Measurements from ENCODE around the gene POLR2M.

The POLR2M gene

GRCh38 chr15:57698243-57698642 lies 8.3 kb upstream of the POLR2M start:
- no peak for TF ChIP-seq CTCF (conservative IDR thresholded peaks at IDR 0.05; ENCODE audit: control insufficient read depth, insufficient read depth, low read depth, low read length)
- H3K4me3 ChIP-seq (ENCODE audit: control insufficient read depth, low read depth, low read length), result no peak overlapping the region
- no peak for DNase-seq (ENCODE audit: low read depth)

- DNase-seq (ENCODE audit: low read depth), result no peak
- H3K4me3 ChIP-seq (ENCODE audit: control insufficient read depth, low read depth, low read length), result no peak overlapping the region
- no peak for TF ChIP-seq CTCF (conservative IDR thresholded peaks at IDR 0.05; ENCODE audit: control insufficient read depth, insufficient read depth, low read depth, low read length)
These were observed 7.5 kb upstream of the POLR2M start for GRCh38 chr15:57698991-57699390.

GRCh38 chr15:57703387-57703786 lies 3.1 kb upstream of the POLR2M start:
- no peak for TF ChIP-seq CTCF (conservative IDR thresholded peaks at IDR 0.05; ENCODE audit: control insufficient read depth, insufficient read depth, low read depth, low read length)
- no peak for DNase-seq (ENCODE audit: low read depth)
- no peak overlapping the region for H3K4me3 ChIP-seq (ENCODE audit: control insufficient read depth, low read depth, low read length)

GRCh38 chr15:57704441-57704840 lies 2.1 kb upstream of the POLR2M start:
- no peak for TF ChIP-seq CTCF (conservative IDR thresholded peaks at IDR 0.05; ENCODE audit: control insufficient read depth, insufficient read depth, low read depth, low read length)
- H3K4me3 ChIP-seq (ENCODE audit: control insufficient read depth, low read depth, low read length), result no peak overlapping the region
- DNase-seq (ENCODE audit: low read depth), result no peak

- no peak for TF ChIP-seq CTCF (conservative IDR thresholded peaks at IDR 0.05; ENCODE audit: control insufficient read depth, insufficient read depth, low read depth, low read length)
- DNase-seq (ENCODE audit: low read depth), result no peak
- peak overlapping the region; percentile 92 for H3K4me3 ChIP-seq (ENCODE audit: control insufficient read depth, low read depth, low read length)
These were observed 639 bp upstream of the POLR2M start for GRCh38 chr15:57705746-57706404.

- TF ChIP-seq CTCF (conservative IDR thresholded peaks at IDR 0.05; ENCODE audit: control insufficient read depth, insufficient read depth, low read depth, low read length), result no peak
- H3K4me3 ChIP-seq (ENCODE audit: control insufficient read depth, low read depth, low read length), result peak overlapping the region; percentile 92
- peak; percentile 40 for DNase-seq (ENCODE audit: low read depth)
These were observed 1.5 kb downstream of the POLR2M start for GRCh38 chr15:57708047-57708446.

GRCh38 chr15:57718309-57718708 lies 11.8 kb downstream of the POLR2M start:
- DNase-seq (ENCODE audit: low read depth), result no peak
- no peak overlapping the region for H3K4me3 ChIP-seq (ENCODE audit: control insufficient read depth, low read depth, low read length)
- TF ChIP-seq CTCF (conservative IDR thresholded peaks at IDR 0.05; ENCODE audit: control insufficient read depth, insufficient read depth, low read depth, low read length), result no peak

Data from fibroblast of mammary gland (primary cell).